Measurements from ENCODE around the gene ALDH3B1.

Gene ALDH3B1

GRCh38 chr11:68014157-68014946 is 4.2 kb downstream of the ALDH3B1 start:
- ATAC-seq: peak; percentile 33
- TF ChIP-seq PPARA (CRISPR knock-in tag; IDR thresholded peaks at IDR 0.05; ENCODE audit: borderline replicate concordance) (no peak), BACH2 (CRISPR knock-in tag; IDR thresholded peaks at IDR 0.05; ENCODE audit: borderline replicate concordance) (no peak), ZNF565 (CRISPR knock-in tag; conservative IDR thresholded peaks at IDR 0.05; ENCODE audit: low read depth) (no peak), TOX (CRISPR knock-in tag; IDR thresholded peaks at IDR 0.05; ENCODE audit: borderline replicate concordance) (no peak), RARB (CRISPR knock-in tag; IDR thresholded peaks at IDR 0.05) (no peak), ARNTL (CRISPR knock-in tag; IDR thresholded peaks at IDR 0.05; ENCODE audit: borderline replicate concordance, low read depth) (no peak), CSDC2 (CRISPR knock-in tag; IDR thresholded peaks at IDR 0.05) (no peak)
- TF ChIP-seq, protein P1, sequence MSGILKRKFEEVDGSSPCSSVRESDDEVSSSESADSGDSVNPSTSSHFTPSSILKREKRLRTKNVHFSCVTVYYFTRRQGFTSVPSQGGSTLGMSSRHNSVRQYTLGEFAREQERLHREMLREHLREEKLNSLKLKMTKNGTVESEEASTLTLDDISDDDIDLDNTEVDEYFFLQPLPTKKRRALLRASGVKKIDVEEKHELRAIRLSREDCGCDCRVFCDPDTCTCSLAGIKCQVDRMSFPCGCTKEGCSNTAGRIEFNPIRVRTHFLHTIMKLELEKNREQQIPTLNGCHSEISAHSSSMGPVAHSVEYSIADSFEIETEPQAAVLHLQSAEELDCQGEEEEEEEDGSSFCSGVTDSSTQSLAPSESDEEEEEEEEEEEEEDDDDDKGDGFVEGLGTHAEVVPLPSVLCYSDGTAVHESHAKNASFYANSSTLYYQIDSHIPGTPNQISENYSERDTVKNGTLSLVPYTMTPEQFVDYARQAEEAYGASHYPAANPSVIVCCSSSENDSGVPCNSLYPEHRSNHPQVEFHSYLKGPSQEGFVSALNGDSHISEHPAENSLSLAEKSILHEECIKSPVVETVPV (CRISPR knock-in tag; IDR thresholded peaks at IDR 0.05): no peak
- TF ChIP-seq, protein P2, sequence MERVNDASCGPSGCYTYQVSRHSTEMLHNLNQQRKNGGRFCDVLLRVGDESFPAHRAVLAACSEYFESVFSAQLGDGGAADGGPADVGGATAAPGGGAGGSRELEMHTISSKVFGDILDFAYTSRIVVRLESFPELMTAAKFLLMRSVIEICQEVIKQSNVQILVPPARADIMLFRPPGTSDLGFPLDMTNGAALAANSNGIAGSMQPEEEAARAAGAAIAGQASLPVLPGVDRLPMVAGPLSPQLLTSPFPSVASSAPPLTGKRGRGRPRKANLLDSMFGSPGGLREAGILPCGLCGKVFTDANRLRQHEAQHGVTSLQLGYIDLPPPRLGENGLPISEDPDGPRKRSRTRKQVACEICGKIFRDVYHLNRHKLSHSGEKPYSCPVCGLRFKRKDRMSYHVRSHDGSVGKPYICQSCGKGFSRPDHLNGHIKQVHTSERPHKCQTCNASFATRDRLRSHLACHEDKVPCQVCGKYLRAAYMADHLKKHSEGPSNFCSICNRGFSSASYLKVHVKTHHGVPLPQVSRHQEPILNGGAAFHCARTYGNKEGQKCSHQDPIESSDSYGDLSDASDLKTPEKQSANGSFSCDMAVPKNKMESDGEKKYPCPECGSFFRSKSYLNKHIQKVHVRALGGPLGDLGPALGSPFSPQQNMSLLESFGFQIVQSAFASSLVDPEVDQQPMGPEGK (CRISPR knock-in tag; IDR thresholded peaks at IDR 0.05; ENCODE audit: borderline replicate concordance): no peak
- TF ChIP-seq, protein P3, sequence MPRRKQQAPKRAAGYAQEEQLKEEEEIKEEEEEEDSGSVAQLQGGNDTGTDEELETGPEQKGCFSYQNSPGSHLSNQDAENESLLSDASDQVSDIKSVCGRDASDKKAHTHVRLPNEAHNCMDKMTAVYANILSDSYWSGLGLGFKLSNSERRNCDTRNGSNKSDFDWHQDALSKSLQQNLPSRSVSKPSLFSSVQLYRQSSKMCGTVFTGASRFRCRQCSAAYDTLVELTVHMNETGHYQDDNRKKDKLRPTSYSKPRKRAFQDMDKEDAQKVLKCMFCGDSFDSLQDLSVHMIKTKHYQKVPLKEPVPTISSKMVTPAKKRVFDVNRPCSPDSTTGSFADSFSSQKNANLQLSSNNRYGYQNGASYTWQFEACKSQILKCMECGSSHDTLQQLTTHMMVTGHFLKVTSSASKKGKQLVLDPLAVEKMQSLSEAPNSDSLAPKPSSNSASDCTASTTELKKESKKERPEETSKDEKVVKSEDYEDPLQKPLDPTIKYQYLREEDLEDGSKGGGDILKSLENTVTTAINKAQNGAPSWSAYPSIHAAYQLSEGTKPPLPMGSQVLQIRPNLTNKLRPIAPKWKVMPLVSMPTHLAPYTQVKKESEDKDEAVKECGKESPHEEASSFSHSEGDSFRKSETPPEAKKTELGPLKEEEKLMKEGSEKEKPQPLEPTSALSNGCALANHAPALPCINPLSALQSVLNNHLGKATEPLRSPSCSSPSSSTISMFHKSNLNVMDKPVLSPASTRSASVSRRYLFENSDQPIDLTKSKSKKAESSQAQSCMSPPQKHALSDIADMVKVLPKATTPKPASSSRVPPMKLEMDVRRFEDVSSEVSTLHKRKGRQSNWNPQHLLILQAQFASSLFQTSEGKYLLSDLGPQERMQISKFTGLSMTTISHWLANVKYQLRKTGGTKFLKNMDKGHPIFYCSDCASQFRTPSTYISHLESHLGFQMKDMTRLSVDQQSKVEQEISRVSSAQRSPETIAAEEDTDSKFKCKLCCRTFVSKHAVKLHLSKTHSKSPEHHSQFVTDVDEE (CRISPR knock-in tag; IDR thresholded peaks at IDR 0.05): no peak

DNA sequence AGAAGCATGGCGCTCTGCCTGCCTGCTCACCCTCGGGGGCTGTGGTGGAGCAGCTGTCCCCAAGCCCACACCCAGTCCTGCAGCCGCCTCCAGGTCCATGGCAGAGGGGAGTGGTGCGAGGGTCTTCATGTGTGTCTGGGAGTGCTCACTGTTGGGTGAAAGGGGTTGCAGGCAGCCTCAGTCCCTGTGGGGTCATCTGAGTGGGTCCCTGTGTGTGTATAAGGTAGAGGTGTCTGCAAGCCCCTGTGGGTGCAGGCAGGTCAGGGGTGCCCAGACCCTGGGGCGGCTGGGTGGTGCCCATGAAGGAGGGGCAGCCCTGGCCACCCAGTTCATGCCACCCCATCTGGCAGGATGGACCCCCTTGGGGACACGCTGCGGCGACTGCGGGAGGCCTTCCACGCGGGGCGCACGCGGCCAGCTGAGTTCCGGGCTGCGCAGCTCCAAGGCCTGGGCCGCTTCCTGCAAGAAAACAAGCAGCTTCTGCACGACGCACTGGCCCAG is 4.9 kb downstream of the ALDH3B1 start:
- TF ChIP-seq ARNTL (CRISPR knock-in tag; IDR thresholded peaks at IDR 0.05; ENCODE audit: borderline replicate concordance, low read depth): no peak
- TF ChIP-seq GLIS3 (CRISPR knock-in tag; IDR thresholded peaks at IDR 0.05): no peak
- TF ChIP-seq ISL1 (CRISPR knock-in tag; IDR thresholded peaks at IDR 0.05): no peak
- no peak for TF ChIP-seq TCF4 (CRISPR knock-in tag; IDR thresholded peaks at IDR 0.05; ENCODE audit: borderline replicate concordance)
- TF ChIP-seq, protein P2 (CRISPR knock-in tag; IDR thresholded peaks at IDR 0.05; ENCODE audit: borderline replicate concordance): no peak
- no peak for TF ChIP-seq BACH2 (CRISPR knock-in tag; IDR thresholded peaks at IDR 0.05; ENCODE audit: borderline replicate concordance)
- TF ChIP-seq, protein P4, sequence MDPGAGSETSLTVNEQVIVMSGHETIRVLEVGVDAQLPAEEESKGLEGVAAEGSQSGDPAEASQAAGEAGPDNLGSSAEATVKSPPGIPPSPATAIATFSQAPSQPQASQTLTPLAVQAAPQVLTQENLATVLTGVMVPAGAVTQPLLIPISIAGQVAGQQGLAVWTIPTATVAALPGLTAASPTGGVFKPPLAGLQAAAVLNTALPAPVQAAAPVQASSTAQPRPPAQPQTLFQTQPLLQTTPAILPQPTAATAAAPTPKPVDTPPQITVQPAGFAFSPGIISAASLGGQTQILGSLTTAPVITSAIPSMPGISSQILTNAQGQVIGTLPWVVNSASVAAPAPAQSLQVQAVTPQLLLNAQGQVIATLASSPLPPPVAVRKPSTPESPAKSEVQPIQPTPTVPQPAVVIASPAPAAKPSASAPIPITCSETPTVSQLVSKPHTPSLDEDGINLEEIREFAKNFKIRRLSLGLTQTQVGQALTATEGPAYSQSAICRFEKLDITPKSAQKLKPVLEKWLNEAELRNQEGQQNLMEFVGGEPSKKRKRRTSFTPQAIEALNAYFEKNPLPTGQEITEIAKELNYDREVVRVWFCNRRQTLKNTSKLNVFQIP (CRISPR knock-in tag; IDR thresholded peaks at IDR 0.05; ENCODE audit: borderline replicate concordance, low read depth): no peak
- TF ChIP-seq RARB (CRISPR knock-in tag; IDR thresholded peaks at IDR 0.05): no peak
- no peak for TF ChIP-seq ZFP30 (CRISPR knock-in tag; IDR thresholded peaks at IDR 0.05)
- no peak for TF ChIP-seq CREB5 (CRISPR knock-in tag; IDR thresholded peaks at IDR 0.05; ENCODE audit: low read depth)
- no peak for TF ChIP-seq PPARA (CRISPR knock-in tag; IDR thresholded peaks at IDR 0.05; ENCODE audit: borderline replicate concordance)
- ATAC-seq: no peak
